K562 (cell line): ENCODE measurements around the gene TBXA2R. TPM values are rescaled to one million over a fixed set of nuclear protein-coding genes. Genes with fewer than 3 reads are reported as not detected.

ENCODE experiments used
- DACH1 ChIP-seq: fragments of 450-650 bp; IDR thresholded peaks from 2 replicates; pipeline ENCODE4 v1.6.1; 2018; ENCODE audit not compliant: partially characterized antibody
- DIDO1 ChIP-seq: fragments of 450-650 bp; IDR thresholded peaks from 2 replicates; pipeline ENCODE4 v1.6.1; 2016; ENCODE audit warnings: low read depth, missing biosample characterization, missing genetic modification characterization
- FOXK1 ChIP-seq: sonication (generic); formaldehyde crosslinking; IDR thresholded peaks from 2 replicates; pipeline ENCODE4 v1.8.0; 2022; ENCODE audit warnings: missing genetic modification reagents, mild to moderate bottlenecking, borderline replicate concordance
- HCFC1 ChIP-seq: IDR thresholded peaks from 2 replicates; pipeline ENCODE4 v1.6.1; 2012; ENCODE audit warnings: low read depth, low read length, improper control_type of control experiment
- HMG20A ChIP-seq: fragments of 450-650 bp; formaldehyde crosslinking; conservative IDR thresholded peaks from 2 replicates; pipeline ENCODE4 v1.4.0; 2020; ENCODE audit warnings: mild to moderate bottlenecking, mixed read lengths
- HMGN3 ChIP-seq: IDR thresholded peaks from 2 replicates; pipeline ENCODE4 v1.6.1; 2011; ENCODE audit warnings: borderline replicate concordance, low read depth, mild to moderate bottlenecking, mixed read lengths, low read length; ENCODE audit not compliant: insufficient read length; ENCODE audit errors: extremely low read depth
- HNRNPL ChIP-seq: fragments of 200-400 bp; formaldehyde crosslinking; IDR thresholded peaks from 2 replicates; pipeline ENCODE4 v1.6.1; 2017; ENCODE audit warnings: low read depth, mild to moderate bottlenecking, low read length
- HOXB6 ChIP-seq: fragments of 250-450 bp; sonication (Bioruptor Pico); IDR thresholded peaks from 2 replicates; pipeline ENCODE4 v1.5.1; 2022; ENCODE audit warnings: mild to moderate bottlenecking, borderline replicate concordance
- KAT2B ChIP-seq: IDR thresholded peaks from one replicate; pipeline ENCODE4 v1.6.1; 2012; ENCODE audit warnings: low read depth, mild to moderate bottlenecking, control low read depth, inconsistent platforms, low read length, moderate library complexity
- KDM5B ChIP-seq: fragments of 200-600 bp; sonication (generic); IDR thresholded peaks from 2 replicates; pipeline ENCODE4 v1.6.1; 2012; ENCODE audit warnings: low read depth, mild to moderate bottlenecking, moderate library complexity, low read length, control low read depth, inconsistent platforms; ENCODE audit not compliant: insufficient replicate concordance
- PTBP1 ChIP-seq: fragments of 200-400 bp; formaldehyde crosslinking; IDR thresholded peaks from 2 replicates; pipeline ENCODE4 v1.6.1; 2017; ENCODE audit warnings: low read depth, low read length
- SMAD4 ChIP-seq: fragments of 250-450 bp; sonication (Bioruptor Pico); conservative IDR thresholded peaks from 2 replicates; pipeline ENCODE4 v1.8.0; 2021; ENCODE audit warnings: inconsistent platforms, mild to moderate bottlenecking, moderate library complexity
- ZNF140 ChIP-seq: fragments of 250-450 bp; sonication (Bioruptor Pico); IDR thresholded peaks from 2 replicates; pipeline ENCODE4 v1.8.0; 2021; ENCODE audit warnings: moderate library complexity, mild to moderate bottlenecking, inconsistent platforms
- ZNF263 ChIP-seq: sonication (generic); formaldehyde crosslinking; IDR thresholded peaks from 2 replicates; pipeline ENCODE4 v1.8.0; 2022; ENCODE audit warnings: mild to moderate bottlenecking, missing genetic modification reagents, borderline replicate concordance
- ZNF316 ChIP-seq: fragments of 450-650 bp; IDR thresholded peaks from 2 replicates; pipeline ENCODE4 v1.6.1; 2016
- ZNF766 ChIP-seq: fragments of 200-800 bp; sonication (Bioruptor generic); conservative IDR thresholded peaks from 2 replicates; pipeline ENCODE4 v1.6.1; 2016; ENCODE audit warnings: missing genetic modification characterization, missing compliant biosample characterization
- ZSCAN29 ChIP-seq: fragments of 450-650 bp; IDR thresholded peaks from 2 replicates; pipeline ENCODE4 v1.6.1; 2017
- polyA plus RNA-seq, 8 experiments: library from polyadenylated mRNA; depleted of rRNA in 4 of 8; stranded (reverse) in 5 of 8; unstranded in 3 of 8; fragments of >200 nt; fragmentation: Nextera tagmentation in 2 of 8; fragmentation: Illumina TruSeq in 1 of 8; extraction: Ambion mirVana in 2 of 8; extraction: Trizol in 1 of 8; gene quantifications; 2 replicates each; pipeline versions ENCODE4 v1.2.1 to v1.2.3, GENCODE V29; 2011 to 2014; ENCODE audit warnings: inconsistent platforms in 1 of 8, missing spikeins in 1 of 8
- total RNA-seq, 7 experiments: library from RNA; depleted of rRNA in 6 of 7; stranded (reverse); fragments of >200 nt in 6 of 7; fragmentation: Illumina TruSeq in 2 of 7; extraction: Trizol in 2 of 7; gene quantifications; 2 replicates each; pipeline versions ENCODE4 v1.2.1 to v1.2.3, GENCODE V29; 2011 to 2021; ENCODE audit warnings: low replicate concordance in 1 of 7
- TF ChIP-seq, protein P1 (sequence below): sonication (generic); formaldehyde crosslinking; IDR thresholded peaks from 2 replicates; pipeline ENCODE4 v1.9.0; 2022; ENCODE audit warnings: mild to moderate bottlenecking, missing genetic modification reagents
- TF ChIP-seq, protein P2 (sequence below): fragments of 450-650 bp; IDR thresholded peaks from 2 replicates; pipeline ENCODE4 v1.6.1; 2018; ENCODE audit not compliant: partially characterized antibody
- TF ChIP-seq, protein P3 (sequence below): sonication (generic); formaldehyde crosslinking; IDR thresholded peaks from 2 replicates; pipeline ENCODE4 v1.8.0; 2022; ENCODE audit warnings: missing genetic modification reagents, mild to moderate bottlenecking, moderate library complexity, borderline replicate concordance
- TF ChIP-seq, protein P4 (sequence below): fragments of 450-650 bp; IDR thresholded peaks from 2 replicates; pipeline ENCODE4 v1.7.0; 2016; ENCODE audit warnings: borderline replicate concordance

Gene TBXA2R
- total and polyA plus RNA-seq, 9 of the 15 experiments (the other 6 are each of a cell fraction or from before 2014, with no cell fraction given), result 1.5 to 24.0 (median 2.8) TPM

DNA sequence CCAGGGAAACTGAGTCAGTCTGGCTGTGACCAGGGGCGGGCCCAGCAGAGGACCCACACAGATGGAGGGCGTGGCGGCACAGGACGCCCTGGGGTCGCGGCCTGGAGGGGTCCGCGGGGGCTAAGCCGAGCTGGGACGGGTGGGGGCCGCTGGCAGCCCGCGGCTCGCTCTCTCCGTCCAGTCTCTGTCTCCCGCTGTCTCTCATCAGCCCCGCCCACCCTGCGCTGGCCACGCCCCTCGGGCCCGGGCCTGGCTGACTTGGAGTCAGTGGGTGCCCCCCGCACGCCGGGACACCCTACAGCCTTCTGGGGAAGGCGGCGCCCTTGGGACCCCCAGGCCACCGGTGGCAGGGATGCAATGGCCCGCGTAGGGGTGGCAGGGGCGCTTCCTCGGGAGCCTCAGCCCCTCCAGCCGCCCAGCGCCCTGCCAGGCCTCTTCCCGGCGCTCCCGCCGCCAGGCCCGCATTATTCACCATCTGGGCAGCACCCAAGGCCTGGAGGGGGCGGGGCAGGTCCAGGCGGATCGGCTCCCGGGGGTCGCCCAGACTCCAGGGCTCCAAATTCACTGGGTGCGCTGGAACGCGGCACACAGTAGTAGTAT lies at the start of gene TBXA2R (continued):
- no peak for TF ChIP-seq ZNF316
- TF ChIP-seq HCFC1, result no peak
- peak; percentile 15 for TF ChIP-seq KDM5B
- TF ChIP-seq ZNF140 (CRISPR knock-in tag), result no peak
- no peak for TF ChIP-seq DACH1
- no peak for TF ChIP-seq HOXB6 (CRISPR knock-in tag)
- TF ChIP-seq HNRNPL, result peak; percentile 67; the same call in 1 of the 2 replicates
- TF ChIP-seq ZSCAN29, result peak; percentile 33; the same call in 1 of the 2 replicates
- no peak for TF ChIP-seq FOXK1 (CRISPR knock-in tag)
- TF ChIP-seq, protein P1, sequence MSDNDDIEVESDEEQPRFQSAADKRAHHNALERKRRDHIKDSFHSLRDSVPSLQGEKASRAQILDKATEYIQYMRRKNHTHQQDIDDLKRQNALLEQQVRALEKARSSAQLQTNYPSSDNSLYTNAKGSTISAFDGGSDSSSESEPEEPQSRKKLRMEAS (CRISPR knock-in tag), result 0 out of 2 replicates have a peak, but pooled peaks have one; percentile 25
- TF ChIP-seq, protein P2, sequence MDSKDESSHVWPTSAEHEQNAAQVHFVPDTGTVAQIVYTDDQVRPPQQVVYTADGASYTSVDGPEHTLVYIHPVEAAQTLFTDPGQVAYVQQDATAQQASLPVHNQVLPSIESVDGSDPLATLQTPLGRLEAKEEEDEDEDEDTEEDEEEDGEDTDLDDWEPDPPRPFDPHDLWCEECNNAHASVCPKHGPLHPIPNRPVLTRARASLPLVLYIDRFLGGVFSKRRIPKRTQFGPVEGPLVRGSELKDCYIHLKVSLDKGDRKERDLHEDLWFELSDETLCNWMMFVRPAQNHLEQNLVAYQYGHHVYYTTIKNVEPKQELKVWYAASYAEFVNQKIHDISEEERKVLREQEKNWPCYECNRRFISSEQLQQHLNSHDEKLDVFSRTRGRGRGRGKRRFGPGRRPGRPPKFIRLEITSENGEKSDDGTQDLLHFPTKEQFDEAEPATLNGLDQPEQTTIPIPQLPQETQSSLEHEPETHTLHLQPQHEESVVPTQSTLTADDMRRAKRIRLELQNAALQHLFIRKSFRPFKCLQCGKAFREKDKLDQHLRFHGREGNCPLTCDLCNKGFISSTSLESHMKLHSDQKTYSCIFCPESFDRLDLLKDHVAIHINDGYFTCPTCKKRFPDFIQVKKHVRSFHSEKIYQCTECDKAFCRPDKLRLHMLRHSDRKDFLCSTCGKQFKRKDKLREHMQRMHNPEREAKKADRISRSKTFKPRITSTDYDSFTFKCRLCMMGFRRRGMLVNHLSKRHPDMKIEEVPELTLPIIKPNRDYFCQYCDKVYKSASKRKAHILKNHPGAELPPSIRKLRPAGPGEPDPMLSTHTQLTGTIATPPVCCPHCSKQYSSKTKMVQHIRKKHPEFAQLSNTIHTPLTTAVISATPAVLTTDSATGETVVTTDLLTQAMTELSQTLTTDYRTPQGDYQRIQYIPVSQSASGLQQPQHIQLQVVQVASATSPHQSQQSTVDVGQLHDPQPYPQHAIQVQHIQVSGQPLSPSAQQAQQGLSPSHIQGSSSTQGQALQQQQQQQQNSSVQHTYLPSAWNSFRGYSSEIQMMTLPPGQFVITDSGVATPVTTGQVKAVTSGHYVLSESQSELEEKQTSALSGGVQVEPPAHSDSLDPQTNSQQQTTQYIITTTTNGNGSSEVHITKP, result peak; percentile 50
- peak; percentile 25; the same call in 1 of the 2 replicates for TF ChIP-seq ZNF263 (CRISPR knock-in tag)
- TF ChIP-seq, protein P3, sequence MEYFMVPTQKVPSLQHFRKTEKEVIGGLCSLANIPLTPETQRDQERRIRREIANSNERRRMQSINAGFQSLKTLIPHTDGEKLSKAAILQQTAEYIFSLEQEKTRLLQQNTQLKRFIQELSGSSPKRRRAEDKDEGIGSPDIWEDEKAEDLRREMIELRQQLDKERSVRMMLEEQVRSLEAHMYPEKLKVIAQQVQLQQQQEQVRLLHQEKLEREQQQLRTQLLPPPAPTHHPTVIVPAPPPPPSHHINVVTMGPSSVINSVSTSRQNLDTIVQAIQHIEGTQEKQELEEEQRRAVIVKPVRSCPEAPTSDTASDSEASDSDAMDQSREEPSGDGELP (CRISPR knock-in tag), result peak; percentile 35; the same call in 1 of the 2 replicates
- TF ChIP-seq DIDO1, result no peak
- peak; percentile 37 for TF ChIP-seq HMGN3
- no peak for TF ChIP-seq ZNF766 (CRISPR knock-in tag)
- no peak; the same call in 1 of the 2 replicates for TF ChIP-seq SMAD4 (CRISPR knock-in tag)
- TF ChIP-seq HMG20A (CRISPR knock-in tag), result no peak
- TF ChIP-seq PTBP1, result no peak
- TF ChIP-seq, protein P4, sequence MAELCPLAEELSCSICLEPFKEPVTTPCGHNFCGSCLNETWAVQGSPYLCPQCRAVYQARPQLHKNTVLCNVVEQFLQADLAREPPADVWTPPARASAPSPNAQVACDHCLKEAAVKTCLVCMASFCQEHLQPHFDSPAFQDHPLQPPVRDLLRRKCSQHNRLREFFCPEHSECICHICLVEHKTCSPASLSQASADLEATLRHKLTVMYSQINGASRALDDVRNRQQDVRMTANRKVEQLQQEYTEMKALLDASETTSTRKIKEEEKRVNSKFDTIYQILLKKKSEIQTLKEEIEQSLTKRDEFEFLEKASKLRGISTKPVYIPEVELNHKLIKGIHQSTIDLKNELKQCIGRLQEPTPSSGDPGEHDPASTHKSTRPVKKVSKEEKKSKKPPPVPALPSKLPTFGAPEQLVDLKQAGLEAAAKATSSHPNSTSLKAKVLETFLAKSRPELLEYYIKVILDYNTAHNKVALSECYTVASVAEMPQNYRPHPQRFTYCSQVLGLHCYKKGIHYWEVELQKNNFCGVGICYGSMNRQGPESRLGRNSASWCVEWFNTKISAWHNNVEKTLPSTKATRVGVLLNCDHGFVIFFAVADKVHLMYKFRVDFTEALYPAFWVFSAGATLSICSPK, result no peak
- TF ChIP-seq KAT2B, result no peak
